GM19463 (cell line): ENCODE results near the gene PAPPA.
A peak's percentile ranks its signal among the peaks of the same experiment; 100 is the strongest.

Experiments
- ATAC-seq: cut with Tn5 transposase; IDR thresholded peaks from one replicate; pipeline ENCODE4 v1.9.1; 2021; ENCODE audit warnings: mild to moderate bottlenecking, moderate library complexity; ENCODE audit not compliant: unreplicated experiment

Gene PAPPA

GRCh38 chr9:116153765-116154333, at the start of gene PAPPA:
TSS of gene PAPPA (plus strand) at chr9:116153791. CDS start at chr9:116154173, 382 bp downstream.
- ATAC-seq, result no peak

- no peak for ATAC-seq
These were observed 49.4 kb upstream of the PAPPA start for GRCh38 chr9:116103976-116104820.

GRCh38 chr9:116112236-116112635, 41.4 kb upstream of the PAPPA start:
- ATAC-seq, result no peak

GRCh38 chr9:116115761-116116353, 37.7 kb upstream of the PAPPA start:
- ATAC-seq, result no peak

- no peak for ATAC-seq
These were observed 37.2 kb upstream of the PAPPA start for GRCh38 chr9:116116393-116116792.

- no peak for ATAC-seq
These were observed 30.4 kb upstream of the PAPPA start for GRCh38 chr9:116123171-116123570.

- no peak for ATAC-seq
These were observed 29.0 kb upstream of the PAPPA start for GRCh38 chr9:116124472-116125040.

- ATAC-seq, result no peak
These were observed 20.4 kb upstream of the PAPPA start for GRCh38 chr9:116133163-116133562.

GRCh38 chr9:116134975-116135374, 18.6 kb upstream of the PAPPA start:
- ATAC-seq, result no peak

- ATAC-seq, result no peak
These were observed 16.6 kb upstream of the PAPPA start for GRCh38 chr9:116137010-116137409.

- no peak for ATAC-seq
These were observed 16.0 kb upstream of the PAPPA start for GRCh38 chr9:116137581-116137980.

GRCh38 chr9:116141864-116142561, 11.6 kb upstream of the PAPPA start:
- no peak for ATAC-seq

- ATAC-seq, result no peak
These were observed 10.7 kb upstream of the PAPPA start for GRCh38 chr9:116142706-116143492.

GRCh38 chr9:116144038-116144437, 9.6 kb upstream of the PAPPA start:
- ATAC-seq, result no peak

GRCh38 chr9:116144555-116144954, 9.0 kb upstream of the PAPPA start:
- no peak for ATAC-seq

- ATAC-seq, result no peak
These were observed 8.6 kb upstream of the PAPPA start for GRCh38 chr9:116145036-116145435.

GRCh38 chr9:116147821-116148220, 5.8 kb upstream of the PAPPA start:
- no peak for ATAC-seq

- ATAC-seq, result peak; percentile 60
These were observed 3.7 kb upstream of the PAPPA start for GRCh38 chr9:116149844-116150243.

- ATAC-seq, result no peak
These were observed 2.4 kb upstream of the PAPPA start for GRCh38 chr9:116151199-116151598.

GRCh38 chr9:116151966-116152381, 1.6 kb upstream of the PAPPA start:
- no peak for ATAC-seq
